K562 (cell line): ENCODE results near the gene SERPINA12. TPM values are rescaled to one million over a fixed set of nuclear protein-coding genes. Genes with fewer than 3 reads are reported as not detected.

Experiments used
- ATAC-seq: fragments of 200-7000 bp; cut with Tn5 transposase; 3 replicates; pipeline ENCODE4 v1.9.1; 2020; ENCODE audit warnings: moderate library complexity
- BruUV-seq: library from RNA; stranded (reverse); fragments of 400-500 nt; replicated peaks from 2 replicates; lab custom pipeline; 2021; lab: Mats Ljungman, UMichigan
- CTCF ChIA-PET: fragments of 300-600 bp; formaldehyde crosslinking; extraction: SDS; loops from one replicate; lab custom pipeline; 2021; ENCODE audit warnings: low intra/inter-chr PET ratio; lab: Yijun Ruan, JAX
- POLR2A ChIA-PET: fragments of 300-600, 350-650 bp; sonication (Branson Sonifier 250); formaldehyde crosslinking; extraction: SDS; loops from one replicate; lab custom pipeline; 2021; ENCODE audit warnings: antibody characterized with exemption, inconsistent platforms; lab: Yijun Ruan, JAX
- DNase-seq, 4 experiments: peaks; one replicate each; pipeline versions ENCODE4 v3.0.0 to v3.0.0-alpha.2; 2011 to 2018; ENCODE audit warnings: low spot score in 3 of 4, mixed read lengths in 3 of 4; ENCODE audit errors: extremely low read depth in 1 of 4
- FAIRE-seq: peaks from 2 replicates; lab custom pipeline; 2011; peaks lifted over from hg19 to GRCh38; lab: Jason Lieb, UNC
- H2AFZ ChIP-seq: 2 replicates; pipeline ENCODE4 v1.6.0; 2011; ENCODE audit warnings: low read depth, low read length, control low read depth, inconsistent platforms
- H3K27ac ChIP-seq: fragments of 200-600 bp; 3 replicates; pipeline ENCODE4 v1.8.0; 2011; ENCODE audit warnings: low read depth, mild to moderate bottlenecking, control low read depth, inconsistent platforms, low read length, moderate library complexity, mixed read lengths; ENCODE audit errors: extremely low read depth
- H3K27me3 ChIP-seq, 2 experiments: fragments of 300-600 bp in 1 of 2; 2 replicates in 1 of 2; 3 replicates in 1 of 2; pipeline versions ENCODE4 v1.6.0 to v1.8.0; 2011; ENCODE audit warnings: inconsistent platforms in 2 of 2, low read length in 2 of 2, mild to moderate bottlenecking in 1 of 2, mixed read lengths in 1 of 2, moderate library complexity in 1 of 2; ENCODE audit not compliant: control insufficient read depth in 2 of 2, insufficient read depth in 2 of 2
- H3K36me3 ChIP-seq: fragments of 300-600 bp; 3 replicates; pipeline ENCODE4 v1.8.0; 2011; ENCODE audit warnings: mild to moderate bottlenecking, low read length, inconsistent platforms; ENCODE audit not compliant: control insufficient read depth, insufficient read depth
- H3K4me1 ChIP-seq, 2 experiments: fragments of 200-600 bp in 1 of 2; replicated peaks in 1 of 2; 2 replicates in 1 of 2; 3 replicates in 1 of 2; pipeline versions ENCODE4 v1.5.1 to v1.8.0; 2011; ENCODE audit warnings: inconsistent platforms in 2 of 2, low read length in 2 of 2, mild to moderate bottlenecking in 1 of 2, mixed read lengths in 1 of 2, moderate library complexity in 1 of 2; ENCODE audit not compliant: control insufficient read depth in 2 of 2, insufficient read depth in 2 of 2
- H3K4me2 ChIP-seq: 2 replicates; pipeline ENCODE4 v1.6.1; 2011; ENCODE audit warnings: low read length, control low read depth, inconsistent platforms, mixed read lengths; ENCODE audit not compliant: insufficient read depth
- H3K4me3 ChIP-seq: fragments of 200-600 bp; sonication (generic), shearing (Covaris generic); 2 replicates; pipeline ENCODE4 v1.5.1; 2016; ENCODE audit warnings: control low read depth, inconsistent platforms
- H3K79me2 ChIP-seq: fragments of 200-600 bp; 3 replicates; pipeline ENCODE4 v1.8.0; 2011; ENCODE audit warnings: low read length, inconsistent platforms; ENCODE audit not compliant: control insufficient read depth, insufficient read depth
- H3K9ac ChIP-seq, 2 experiments: 2 replicates each; pipeline versions ENCODE4 v1.6.0 to v1.6.1; 2011; ENCODE audit warnings: low read depth in 2 of 2, low read length in 2 of 2, control low read depth in 1 of 2, inconsistent platforms in 1 of 2, mild to moderate bottlenecking in 1 of 2, mixed read lengths in 1 of 2; ENCODE audit not compliant: insufficient read depth in 1 of 2
- H3K9me1 ChIP-seq: one replicate; pipeline ENCODE4 v1.6.0; 2011; ENCODE audit warnings: inconsistent platforms, mild to moderate bottlenecking, low read length, moderate library complexity; ENCODE audit not compliant: control insufficient read depth, insufficient read depth
- H3K9me3 ChIP-seq: replicated peaks from 2 replicates; pipeline ENCODE4 v1.5.1; 2011; ENCODE audit warnings: low read depth, low read length, inconsistent platforms; ENCODE audit not compliant: control insufficient read depth, insufficient read depth
- H4K20me1 ChIP-seq: replicated peaks from 2 replicates; pipeline ENCODE4 v1.6.1; 2011; ENCODE audit warnings: low read length, inconsistent platforms, mixed read lengths; ENCODE audit not compliant: control insufficient read depth, insufficient read depth
- ATF6 ChIP-seq: sonication (generic); formaldehyde crosslinking; IDR thresholded peaks from 2 replicates; pipeline ENCODE4 v1.4.0; 2020; ENCODE audit warnings: mild to moderate bottlenecking, missing genetic modification reagents
- CCAR2 ChIP-seq: fragments of 200-400 bp; formaldehyde crosslinking; IDR thresholded peaks from 2 replicates; pipeline ENCODE4 v1.6.1; 2017; ENCODE audit warnings: mild to moderate bottlenecking, low read depth, low read length
- NFATC3 ChIP-seq: fragments of 450-650 bp; IDR thresholded peaks from 2 replicates; pipeline ENCODE4 v1.6.1; 2017; ENCODE audit warnings: mild to moderate bottlenecking
- PATZ1 ChIP-seq: fragments of 250-450 bp; sonication (Bioruptor Pico); IDR thresholded peaks from 2 replicates; pipeline ENCODE4 v1.5.0; 2020; ENCODE audit warnings: mild to moderate bottlenecking, borderline replicate concordance
- PCBP2 ChIP-seq: fragments of 200-400 bp; formaldehyde crosslinking; IDR thresholded peaks from 2 replicates; pipeline ENCODE4 v1.6.1; 2018; ENCODE audit warnings: low read length, low read depth, mild to moderate bottlenecking, moderate library complexity; ENCODE audit not compliant: poor library complexity, severe bottlenecking
- ZNF77 ChIP-seq: fragments of 250-450 bp; sonication (Bioruptor Pico); IDR thresholded peaks from 2 replicates; pipeline ENCODE4 v1.5.0; 2020
- WGBS: fragments of 100-300 bp; shearing (Covaris generic); methylation state at CpG from one replicate; pipeline ENCODE4 v1.1.6; 2016; ENCODE audit warnings: low coverage, mixed read lengths; ENCODE audit not compliant: insufficient coverage; ENCODE audit errors: missing lambda C conversion rate; 5-methylcytosine and 5-hydroxymethylcytosine counted together
- in situ Hi-C: fragments of 300-500 bp; cut with MboI; formaldehyde crosslinking; loops from 4 replicates; pipeline ENCODE4 v1.15.0; 2018; ENCODE audit warnings: inconsistent platforms, mixed read lengths
- intact Hi-C: fragments of 100-400 bp; cut with micrococcal nuclease; formaldehyde crosslinking; loops from 2 replicates; pipeline ENCODE4 v1.14.2; 2022
- polyA plus RNA-seq, 8 experiments: library from polyadenylated mRNA; depleted of rRNA in 4 of 8; stranded (reverse) in 5 of 8; unstranded in 3 of 8; fragments of >200 nt; fragmentation: Nextera tagmentation in 2 of 8; fragmentation: Illumina TruSeq in 1 of 8; extraction: Ambion mirVana in 2 of 8; extraction: Trizol in 1 of 8; gene quantifications; 2 replicates each; pipeline versions ENCODE4 v1.2.1 to v1.2.3, GENCODE V29; 2011 to 2014; ENCODE audit warnings: inconsistent platforms in 1 of 8, missing spikeins in 1 of 8
- total RNA-seq, 7 experiments: library from RNA; depleted of rRNA in 6 of 7; stranded (reverse); fragments of >200 nt in 6 of 7; fragmentation: Illumina TruSeq in 2 of 7; extraction: Trizol in 2 of 7; gene quantifications; 2 replicates each; pipeline versions ENCODE4 v1.2.1 to v1.2.3, GENCODE V29; 2011 to 2021; ENCODE audit warnings: low replicate concordance in 1 of 7

SERPINA12 gene
- total and polyA plus RNA-seq, 9 of the 15 experiments (the other 6 are each of a cell fraction or from before 2014, with no cell fraction given) = not detected

DNA sequence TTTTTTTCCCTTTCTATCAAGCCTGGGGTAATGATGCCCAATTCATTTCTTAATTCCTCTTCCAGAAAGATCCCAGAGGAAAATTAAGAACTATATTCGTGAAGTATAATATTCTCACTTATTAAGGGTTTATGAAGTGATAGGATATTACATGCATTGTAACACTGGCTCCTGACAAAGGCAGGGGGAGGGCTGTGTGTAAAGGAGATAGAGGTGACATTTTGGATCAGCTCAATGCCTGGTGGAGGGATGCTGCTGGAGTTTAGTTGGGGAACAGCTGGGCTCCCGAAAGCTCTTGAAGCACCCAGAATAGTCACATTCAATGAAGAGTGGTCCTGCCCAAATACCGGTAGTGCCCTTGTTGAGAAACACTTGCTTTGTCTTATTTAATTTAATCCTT is 57.4 kb downstream of the SERPINA12 start:
- Histone ChIP-seq H3K4me2 (no peak overlapping the region), H3K9ac (no peak overlapping the region), H3K4me1 (no peaks in the 10 kb centered on the region), H3K9me3 (no peaks in the 10 kb centered on the region), H3K27ac (no peak overlapping the region), H3K9me1 (no peaks in the 10 kb centered on the region), H4K20me1 (no peaks in the 10 kb centered on the region), H3K79me2 (no peaks in the 10 kb centered on the region), H3K4me3 (no peak overlapping the region), H3K36me3 (no peaks in the 10 kb centered on the region), H3K27me3 (no peaks in the 10 kb centered on the region), H2AFZ (no peak overlapping the region)
- POLR2A ChIA-PET = no interaction called here
- FAIRE-seq = no peak
- intact Hi-C loops (no loop called here), in situ Hi-C loops (no loop called here)
- no peak for ATAC-seq
- CTCF ChIA-PET = no interaction called here
- whole genome bisulfite sequencing = 0% methylated on average over 3 of the region's 3 CpGs
- TF ChIP-seq NFATC3 (no peak), CCAR2 (no peak), ZNF77 (CRISPR knock-in tag) (no peak), ATF6 (CRISPR knock-in tag) (no peak), PATZ1 (CRISPR knock-in tag) (no peak), PCBP2 (no peak)
- DNase-seq = no peak
- BruUV-seq = no TSS peak
